ENCODE results near the gene NUAK1. TPM values are rescaled to one million over a fixed set of nuclear protein-coding genes. Genes with fewer than 3 reads are reported as not detected.

NUAK1 gene
- total RNA-seq, 1 experiment from 2014 or later = 7.4 TPM

DNA sequence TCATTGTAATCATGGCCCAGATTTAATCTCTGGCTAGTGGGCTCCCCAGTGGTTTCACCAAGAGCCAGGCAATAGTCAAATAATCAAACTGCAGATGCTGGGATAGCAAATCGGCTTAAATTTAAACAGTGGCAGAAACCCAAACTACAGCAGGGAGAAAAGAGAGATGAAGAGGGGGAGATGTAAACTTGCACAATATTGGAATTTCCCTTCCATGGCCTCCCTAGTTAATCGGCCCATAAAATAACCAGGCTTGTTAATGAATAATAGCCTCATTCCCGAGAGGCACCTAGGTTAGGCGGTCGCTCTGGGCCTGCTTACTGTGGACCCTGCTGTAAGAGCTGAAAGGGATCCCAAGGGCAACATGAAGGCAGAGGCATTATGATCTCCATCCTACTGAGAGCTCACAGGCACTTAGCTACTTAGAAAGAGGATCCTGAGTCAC, 116.2 kb downstream of the NUAK1 start:
- ATAC-seq (no peak), DNase-seq (ENCODE audit: low read depth, low spot score) (no peak)
- ChIA-PET RAD21 (ENCODE audit: low non-redundant PET in 1 of 2, low total read pairs in 2 of 2, uncharacterized antibody in 2 of 2, unreplicated experiment in 2 of 2) (no interaction called here), POLR2A (no interaction called here), CTCF (no interaction called here)
- H3K9ac ChIP-seq (ENCODE audit: low read length) = no peak overlapping the region
- no peaks in the 10 kb centered on the region for H3K36me3 ChIP-seq (ENCODE audit: control insufficient read depth in 1 of 2, insufficient read depth in 2 of 2, low read length in 2 of 2)
- TF ChIP-seq SRF (IDR thresholded peaks at IDR 0.05; ENCODE audit: low read depth) = no peak
- TF ChIP-seq, protein P1, sequence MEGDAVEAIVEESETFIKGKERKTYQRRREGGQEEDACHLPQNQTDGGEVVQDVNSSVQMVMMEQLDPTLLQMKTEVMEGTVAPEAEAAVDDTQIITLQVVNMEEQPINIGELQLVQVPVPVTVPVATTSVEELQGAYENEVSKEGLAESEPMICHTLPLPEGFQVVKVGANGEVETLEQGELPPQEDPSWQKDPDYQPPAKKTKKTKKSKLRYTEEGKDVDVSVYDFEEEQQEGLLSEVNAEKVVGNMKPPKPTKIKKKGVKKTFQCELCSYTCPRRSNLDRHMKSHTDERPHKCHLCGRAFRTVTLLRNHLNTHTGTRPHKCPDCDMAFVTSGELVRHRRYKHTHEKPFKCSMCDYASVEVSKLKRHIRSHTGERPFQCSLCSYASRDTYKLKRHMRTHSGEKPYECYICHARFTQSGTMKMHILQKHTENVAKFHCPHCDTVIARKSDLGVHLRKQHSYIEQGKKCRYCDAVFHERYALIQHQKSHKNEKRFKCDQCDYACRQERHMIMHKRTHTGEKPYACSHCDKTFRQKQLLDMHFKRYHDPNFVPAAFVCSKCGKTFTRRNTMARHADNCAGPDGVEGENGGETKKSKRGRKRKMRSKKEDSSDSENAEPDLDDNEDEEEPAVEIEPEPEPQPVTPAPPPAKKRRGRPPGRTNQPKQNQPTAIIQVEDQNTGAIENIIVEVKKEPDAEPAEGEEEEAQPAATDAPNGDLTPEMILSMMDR (IDR thresholded peaks at IDR 0.05 in 2 of 3, conservative IDR thresholded peaks at IDR 0.05 in 1 of 3; ENCODE audit: borderline replicate concordance in 1 of 3, insufficient read depth in 1 of 3, low read depth in 2 of 3, low read length in 2 of 3) = no peak
- no peak for TF ChIP-seq ELF1 (IDR thresholded peaks at IDR 0.05; ENCODE audit: borderline replicate concordance, low read depth)
- TF ChIP-seq CBX3 (IDR thresholded peaks at IDR 0.05; ENCODE audit: low read depth) = no peak
- TF ChIP-seq ATF3 (IDR thresholded peaks at IDR 0.05) = no peak
- TF ChIP-seq EZH2phosphoT487 (IDR thresholded peaks at IDR 0.05; ENCODE audit: borderline replicate concordance) = no peak
- H3K27ac ChIP-seq (ENCODE audit: low read depth, low read length) = no peak overlapping the region
- H3K9me3 ChIP-seq (ENCODE audit: control insufficient read depth in 1 of 2, insufficient read depth in 1 of 2, low read depth in 1 of 2, low read length in 2 of 2) = no peaks in the 10 kb centered on the region; a peak in 1 of 4 replicates
- H3K4me1 ChIP-seq (ENCODE audit: control insufficient read depth in 1 of 2, insufficient read depth in 2 of 2, low read length in 2 of 2) = no peaks in the 10 kb centered on the region
- H3K27me3 ChIP-seq (ENCODE audit: insufficient read depth, low read length) = 0 out of 2 replicates have a peak, but pooled peaks cover 1% of the 10 kb centered on the region
- H3K4me2 ChIP-seq (ENCODE audit: low read length) = no peak overlapping the region
- H2AFZ ChIP-seq (ENCODE audit: low read depth, low read length, poor library complexity, severe bottlenecking) = no peak overlapping the region
- H4K20me1 ChIP-seq (ENCODE audit: insufficient read depth) = no peaks in the 10 kb centered on the region
- no peak overlapping the region for H3K4me3 ChIP-seq (replicated peaks in 1 of 2; ENCODE audit: low read depth in 1 of 2, low read length in 2 of 2)
- no peaks in the 10 kb centered on the region for H3K9me2 ChIP-seq (ENCODE audit: insufficient read depth)
- intact Hi-C loops (cut with micrococcal nuclease) = no loop called here
- BruUV-seq (replicated peaks) = no TSS peak
- no peaks in the 10 kb centered on the region for H3K79me2 ChIP-seq (ENCODE audit: insufficient read depth, low read length)

GRCh38 chr12:106021516-106021915, 117.2 kb downstream of the NUAK1 start:
- ChIA-PET POLR2A (no interaction called here), CTCF (no interaction called here), RAD21 (ENCODE audit: low non-redundant PET in 1 of 2, low total read pairs in 2 of 2, uncharacterized antibody in 2 of 2, unreplicated experiment in 2 of 2) (no interaction called here)
- no TSS peak for BruUV-seq (replicated peaks)
- H3K27me3 ChIP-seq (ENCODE audit: insufficient read depth, low read length) = no peaks in the 10 kb centered on the region
- TF ChIP-seq EZH2phosphoT487 (IDR thresholded peaks at IDR 0.05; ENCODE audit: borderline replicate concordance) (no peak), JUND (IDR thresholded peaks at IDR 0.05) (no peak), RAD21 (IDR thresholded peaks at IDR 0.05; ENCODE audit: low read depth) (no peak), YY1 (IDR thresholded peaks at IDR 0.05; ENCODE audit: extremely low read depth, insufficient replicate concordance, low read depth, low read length) (no peak)
- no peak overlapping the region for H2AFZ ChIP-seq (ENCODE audit: low read depth, low read length, poor library complexity, severe bottlenecking)
- no peak overlapping the region for H3K4me2 ChIP-seq (ENCODE audit: low read length)
- no peak for DNase-seq (ENCODE audit: low read depth, low spot score)
- H4K20me1 ChIP-seq (ENCODE audit: insufficient read depth) = no peaks in the 10 kb centered on the region
- H3K79me2 ChIP-seq (ENCODE audit: insufficient read depth, low read length) = no peaks in the 10 kb centered on the region
- no peak for ATAC-seq
- H3K4me3 ChIP-seq (replicated peaks in 1 of 2; ENCODE audit: low read depth in 1 of 2, low read length in 2 of 2) = no peak overlapping the region
- intact Hi-C loops (cut with micrococcal nuclease) = no loop called here
- H3K27ac ChIP-seq (ENCODE audit: low read depth, low read length) = no peak overlapping the region
- no peaks in the 10 kb centered on the region for H3K36me3 ChIP-seq (ENCODE audit: control insufficient read depth in 1 of 2, insufficient read depth in 2 of 2, low read length in 2 of 2)
- no peaks in the 10 kb centered on the region; a peak in 1 of 4 replicates for H3K9me3 ChIP-seq (ENCODE audit: control insufficient read depth in 1 of 2, insufficient read depth in 1 of 2, low read depth in 1 of 2, low read length in 2 of 2)
- no peaks in the 10 kb centered on the region for H3K9me2 ChIP-seq (ENCODE audit: insufficient read depth)
- no peaks in the 10 kb centered on the region for H3K4me1 ChIP-seq (ENCODE audit: control insufficient read depth in 1 of 2, insufficient read depth in 2 of 2, low read length in 2 of 2)
- no peak overlapping the region for H3K9ac ChIP-seq (ENCODE audit: low read length)

Measured in HCT116 (cell line).